Liver (tissue), 9 donors: ENCODE data around the gene SLC6A11. TPM values are rescaled to one million over a fixed set of nuclear protein-coding genes. Genes with fewer than 3 reads are reported as not detected.

Source experiments
- DNase-seq: peaks from one replicate; pipeline ENCODE4 v3.0.0-alpha.2; 2017; ENCODE audit warnings: low spot score
- H3K27ac ChIP-seq, 2 donors: one replicate each; pipeline ENCODE4 v1.7.0; 2013; ENCODE audit warnings: inconsistent platforms in 2 of 2, low read length in 2 of 2, control low read depth in 1 of 2, low read depth in 1 of 2, mild to moderate bottlenecking in 1 of 2
- H3K27me3 ChIP-seq, 4 donors: one replicate each; pipeline versions ENCODE4 v1.6.1 to v1.7.0; 2013; ENCODE audit warnings: low read length in 3 of 4, inconsistent platforms in 1 of 4, mild to moderate bottlenecking in 1 of 4, moderate library complexity in 1 of 4; ENCODE audit not compliant: control insufficient read depth in 4 of 4, insufficient read depth in 4 of 4
- H3K36me3 ChIP-seq, 4 donors: one replicate each; pipeline versions ENCODE4 v1.6.1 to v1.7.0; 2013; ENCODE audit warnings: low read length in 3 of 4, mild to moderate bottlenecking in 3 of 4, low read depth in 1 of 4, moderate library complexity in 1 of 4; ENCODE audit not compliant: control insufficient read depth in 4 of 4, insufficient read depth in 3 of 4
- H3K4me1 ChIP-seq, 4 donors: one replicate each; pipeline versions ENCODE4 v1.6.1 to v1.7.0; 2013; ENCODE audit warnings: low read length in 3 of 4, mild to moderate bottlenecking in 3 of 4, moderate library complexity in 1 of 4; ENCODE audit not compliant: control insufficient read depth in 4 of 4, insufficient read depth in 4 of 4
- H3K4me3 ChIP-seq, 3 donors: one replicate each; pipeline versions ENCODE4 v1.6.1 to v1.7.0; 2013; ENCODE audit warnings: low read length in 3 of 3, control low read depth in 1 of 3, low read depth in 1 of 3, mild to moderate bottlenecking in 1 of 3
- H3K9ac ChIP-seq, 2 donors: one replicate each; pipeline ENCODE4 v1.7.0; 2013; ENCODE audit warnings: low read length in 2 of 2, mild to moderate bottlenecking in 2 of 2, moderate library complexity in 2 of 2, control low read depth in 1 of 2, low read depth in 1 of 2
- H3K9me3 ChIP-seq, 4 donors: one replicate each; pipeline versions ENCODE4 v1.6.1 to v1.7.0; 2013; ENCODE audit warnings: low read length in 3 of 4; ENCODE audit not compliant: control insufficient read depth in 4 of 4
- EGR1 ChIP-seq, 2 donors: IDR thresholded peaks; 2 replicates each; pipeline ENCODE4 v1.6.1; 2016 to 2018; ENCODE audit warnings: antibody characterized with exemption in 2 of 2, low read depth in 2 of 2
- FOXA1 ChIP-seq: IDR thresholded peaks from 2 replicates; pipeline ENCODE4 v1.6.1; 2016; ENCODE audit warnings: antibody characterized with exemption
- FOXA2 ChIP-seq: IDR thresholded peaks from 2 replicates; pipeline ENCODE4 v1.6.1; 2016; ENCODE audit warnings: antibody characterized with exemption
- HNF4A ChIP-seq, 2 donors: conservative IDR thresholded peaks; 2 replicates each; pipeline ENCODE4 v1.6.1; 2016; ENCODE audit warnings: antibody characterized with exemption in 2 of 2, mild to moderate bottlenecking in 2 of 2
- JUND ChIP-seq, 2 donors: IDR thresholded peaks; 2 replicates each; pipeline ENCODE4 v1.6.1; 2016; ENCODE audit warnings: antibody characterized with exemption in 2 of 2
- NR2F2 ChIP-seq: IDR thresholded peaks from 2 replicates; pipeline ENCODE4 v1.6.1; 2016; ENCODE audit warnings: antibody characterized with exemption
- RAD21 ChIP-seq, 2 donors: IDR thresholded peaks; 2 replicates each; pipeline ENCODE4 v1.6.1; 2016; ENCODE audit warnings: antibody characterized with exemption in 2 of 2, mild to moderate bottlenecking in 2 of 2
- REST ChIP-seq: IDR thresholded peaks from 2 replicates; pipeline ENCODE4 v1.6.1; 2016; ENCODE audit warnings: antibody characterized with exemption, mild to moderate bottlenecking
- RXRA ChIP-seq, 2 donors: IDR thresholded peaks; 2 replicates each; pipeline ENCODE4 v1.6.1; 2017 to 2018; ENCODE audit warnings: antibody characterized with exemption in 2 of 2, mild to moderate bottlenecking in 1 of 2
- SP1 ChIP-seq: IDR thresholded peaks from 2 replicates; pipeline ENCODE4 v1.6.1; 2018; ENCODE audit warnings: antibody characterized with exemption, mild to moderate bottlenecking
- TAF1 ChIP-seq: conservative IDR thresholded peaks from 2 replicates; pipeline ENCODE4 v1.6.1; 2016; ENCODE audit warnings: antibody characterized with exemption, mild to moderate bottlenecking
- YY1 ChIP-seq: IDR thresholded peaks from 2 replicates; pipeline ENCODE4 v1.6.1; 2016; ENCODE audit warnings: antibody characterized with exemption, mild to moderate bottlenecking
- ZBTB33 ChIP-seq: IDR thresholded peaks from 2 replicates; pipeline ENCODE4 v1.6.1; 2016; ENCODE audit warnings: antibody characterized with exemption
- WGBS: extraction: QIAGEN DNeasy Blood & Tissue Kit; methylation state at CpG from one replicate; pipeline ENCODE4 v1.1.7; 2013; 5-methylcytosine and 5-hydroxymethylcytosine counted together
- polyA plus RNA-seq, 2 donors: library from polyadenylated mRNA; stranded (reverse) in 1 of 2; unstranded in 1 of 2; fragments of 200-250 nt in 1 of 2; fragments of >200 nt in 1 of 2; fragmentation: Nextera tagmentation in 1 of 2; extraction: Ambion mirVana in 1 of 2; gene quantifications; one replicate each; pipeline versions ENCODE4 v1.2.1 to v1.2.3, GENCODE V29; 2013 to 2015
- total RNA-seq, 2 donors: library from RNA; depleted of rRNA; stranded (reverse); fragments of >200 nt; gene quantifications; one replicate each; pipeline ENCODE4 v1.2.3, GENCODE V29; 2014
- TF ChIP-seq, protein P1 (sequence below): IDR thresholded peaks from 2 replicates; pipeline ENCODE4 v1.6.1; 2016; ENCODE audit warnings: antibody characterized with exemption
- TF ChIP-seq, protein P2 (sequence below): IDR thresholded peaks from 2 replicates; pipeline ENCODE4 v1.6.1; 2016; ENCODE audit warnings: antibody characterized with exemption
- donor health status: healthy.
- donor health status: healthy.
- donor health status: healthy.
- donor health status: healthy.
- donor health status: healthy.

The SLC6A11 gene
- total and polyA plus RNA-seq, 4 donors: under 0.01 to 7.1 (median 0.01) TPM; not detected in 1

GRCh38 chr3:10867384-10867783 is 51.4 kb downstream of the SLC6A11 start:
- TF ChIP-seq SP1 (no peak), REST (peak; percentile 96), NR2F2 (no peak), RXRA (IDR thresholded peaks at IDR 0.05) (no peak), YY1 (no peak), FOXA1 (no peak), HNF4A (conservative IDR thresholded peaks at IDR 0.05) (no peak)
- TF ChIP-seq, protein P1, sequence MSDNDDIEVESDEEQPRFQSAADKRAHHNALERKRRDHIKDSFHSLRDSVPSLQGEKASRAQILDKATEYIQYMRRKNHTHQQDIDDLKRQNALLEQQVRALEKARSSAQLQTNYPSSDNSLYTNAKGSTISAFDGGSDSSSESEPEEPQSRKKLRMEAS: no peak
- Histone ChIP-seq H3K27me3 (no peaks in the 10 kb centered on the region), H3K27ac (no peak overlapping the region), H3K4me1 (no peaks in the 10 kb centered on the region), H3K36me3 (no peaks in the 10 kb centered on the region), H3K9me3 (no peaks in the 10 kb centered on the region), H3K9ac (no peak overlapping the region), H3K4me3 (no peak overlapping the region)
- WGBS: 56% methylated on average over 5 of the region's 5 CpGs
- DNase-seq: no peak

- Histone ChIP-seq H3K27me3 (peaks cover 0 to 4% (median 0%) of the 10 kb centered on the region in 4 donors), H3K4me1 (no peaks in the 10 kb centered on the region), H3K9ac (no peak overlapping the region), H3K9me3 (no peaks in the 10 kb centered on the region), H3K4me3 (no peak overlapping the region), H3K27ac (no peak overlapping the region), H3K36me3 (no peaks in the 10 kb centered on the region)
- TF ChIP-seq FOXA1 (no peak), FOXA2 (no peak), EGR1 (IDR thresholded peaks at IDR 0.05; ENCODE audit: low read depth in 2 of 2) (no peak), SP1 (no peak), RXRA (IDR thresholded peaks at IDR 0.05) (no peak), YY1 (no peak), RAD21 (IDR thresholded peaks at IDR 0.05) (no peak), TAF1 (no peak), NR2F2 (no peak), REST (no peak), JUND (IDR thresholded peaks at IDR 0.05) (no peak), ZBTB33 (no peak)
- TF ChIP-seq, protein P2, sequence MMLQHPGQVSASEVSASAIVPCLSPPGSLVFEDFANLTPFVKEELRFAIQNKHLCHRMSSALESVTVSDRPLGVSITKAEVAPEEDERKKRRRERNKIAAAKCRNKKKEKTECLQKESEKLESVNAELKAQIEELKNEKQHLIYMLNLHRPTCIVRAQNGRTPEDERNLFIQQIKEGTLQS: no peak
- DNase-seq: no peak
- WGBS: 80% methylated on average over 7 of the region's 7 CpGs
These were observed 53.4 kb downstream of the SLC6A11 start for GRCh38 chr3:10869460-10869859.
